ENCODE results near the gene XRN2.

Gene XRN2

GRCh38 chr20:21294755-21295154 is 8.4 kb upstream of the XRN2 start:
- DNase-seq (ENCODE audit: low read depth in 2 of 2), result no peak

GRCh38 chr20:21301940-21302663 is 1.0 kb upstream of the XRN2 start:
- no peak for DNase-seq (ENCODE audit: low read depth in 2 of 2)

- no peak for DNase-seq (ENCODE audit: low read depth in 2 of 2)
Measured at GRCh38 chr20:21302664-21303060, 469 bp upstream of the XRN2 start.

- no peak for DNase-seq (ENCODE audit: low read depth in 2 of 2)
Measured at GRCh38 chr20:21303872-21304586, 898 bp downstream of the XRN2 start.

- DNase-seq (ENCODE audit: low read depth in 2 of 2), result no peak
Measured at GRCh38 chr20:21308340-21308739, 5.2 kb downstream of the XRN2 start.

GRCh38 chr20:21309678-21310467 is 6.7 kb downstream of the XRN2 start:
- DNase-seq (ENCODE audit: low read depth in 2 of 2), result no peak

GRCh38 chr20:21312813-21313474 is 9.8 kb downstream of the XRN2 start:
- DNase-seq (ENCODE audit: low read depth in 2 of 2), result no peak

- DNase-seq (ENCODE audit: low read depth in 2 of 2), result no peak
Measured at GRCh38 chr20:21315138-21315537, 12.0 kb downstream of the XRN2 start.

GRCh38 chr20:21322083-21322710 is 19.1 kb downstream of the XRN2 start:
- DNase-seq (ENCODE audit: low read depth in 2 of 2), result no peak

- DNase-seq (ENCODE audit: low read depth in 2 of 2), result no peak
Measured at GRCh38 chr20:21322921-21323331, 19.8 kb downstream of the XRN2 start.

- DNase-seq (ENCODE audit: low read depth in 2 of 2), result no peak
Measured at GRCh38 chr20:21323640-21324039, 20.5 kb downstream of the XRN2 start.

- DNase-seq (ENCODE audit: low read depth in 2 of 2), result no peak
Measured at GRCh38 chr20:21324126-21324525, 21.0 kb downstream of the XRN2 start.

GRCh38 chr20:21325296-21325695 is 22.2 kb downstream of the XRN2 start:
- no peak for DNase-seq (ENCODE audit: low read depth in 2 of 2)

- no peak for DNase-seq (ENCODE audit: low read depth in 2 of 2)
Measured at GRCh38 chr20:21326700-21327099, 23.6 kb downstream of the XRN2 start.

GRCh38 chr20:21336455-21337151 is 33.5 kb downstream of the XRN2 start:
- DNase-seq (ENCODE audit: low read depth in 2 of 2), result no peak

- no peak for DNase-seq (ENCODE audit: low read depth in 2 of 2)
Measured at GRCh38 chr20:21338291-21338690, 35.2 kb downstream of the XRN2 start.

- no peak for DNase-seq (ENCODE audit: low read depth in 2 of 2)
Measured at GRCh38 chr20:21339499-21339898, 36.4 kb downstream of the XRN2 start.

- DNase-seq (ENCODE audit: low read depth in 2 of 2), result no peak
Measured at GRCh38 chr20:21340991-21341697, 38.0 kb downstream of the XRN2 start.

GRCh38 chr20:21342656-21343345 is 39.7 kb downstream of the XRN2 start:
- no peak for DNase-seq (ENCODE audit: low read depth in 2 of 2)

Data from stimulated activated CD8-positive, alpha-beta memory T cell treated with anti-CD3 and anti-CD28 coated beads, Interleukin-2, amount 100 ng/mL, for 1 hour (primary cell).